GM12864 (cell line): ENCODE data around the gene EMC8.

Experiments used
- DNase-seq: peaks from one replicate; pipeline ENCODE4 v3.0.0-alpha.2; 2011; ENCODE audit warnings: low read depth
- H3K4me3 ChIP-seq: 2 replicates; pipeline ENCODE4 v1.5.1; 2011; ENCODE audit warnings: mild to moderate bottlenecking, low read depth, low read length, control low read depth
- TF ChIP-seq, protein P1 (sequence below): IDR thresholded peaks from 2 replicates; pipeline ENCODE4 v1.5.1; 2011; ENCODE audit warnings: low read depth, mild to moderate bottlenecking, moderate library complexity, low read length, control low read depth, inconsistent platforms; ENCODE audit errors: missing control alignments

The EMC8 gene

DNA sequence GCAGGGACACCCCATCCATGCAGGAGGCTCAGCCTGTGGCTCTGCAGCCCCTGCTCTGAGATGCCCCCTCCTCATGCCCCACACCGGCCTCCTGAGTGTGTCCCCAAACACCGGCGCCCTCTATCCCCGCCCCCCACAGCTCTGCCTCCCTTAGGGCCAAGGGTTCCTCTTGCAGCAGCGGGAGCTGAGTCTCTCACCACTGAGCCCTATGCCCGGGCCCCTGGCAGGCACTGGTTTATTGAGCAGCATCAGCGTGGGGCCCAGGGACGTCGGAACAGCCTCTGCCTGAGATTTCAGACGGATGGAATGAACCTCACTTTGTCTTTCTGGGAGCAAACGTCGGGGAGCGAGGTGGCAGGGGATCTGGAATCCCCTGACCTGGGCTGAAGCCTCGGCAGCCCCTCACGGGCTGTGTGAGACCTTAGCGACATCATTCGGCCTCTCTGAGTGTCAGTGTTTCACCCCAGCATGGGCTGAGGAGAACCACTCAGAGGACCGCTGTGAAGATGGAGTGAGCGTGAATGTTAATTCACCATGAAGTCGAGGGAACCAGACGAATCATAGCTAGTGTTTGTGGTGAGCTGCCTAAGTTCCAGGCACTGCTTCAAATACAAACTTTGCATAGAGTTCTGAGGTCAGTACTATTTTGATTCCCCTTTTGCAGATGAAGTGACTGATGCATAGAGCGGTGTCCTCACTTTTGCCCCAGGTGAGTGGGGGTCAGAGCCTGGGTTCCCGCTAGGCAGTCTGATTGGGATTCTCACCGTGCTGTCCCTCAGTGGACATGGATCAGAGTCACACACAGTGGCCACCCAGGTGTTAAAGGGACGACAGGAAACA lies 43.2 kb downstream of the EMC8 start:
- peak; percentile 72 for DNase-seq
- TF ChIP-seq, protein P1, sequence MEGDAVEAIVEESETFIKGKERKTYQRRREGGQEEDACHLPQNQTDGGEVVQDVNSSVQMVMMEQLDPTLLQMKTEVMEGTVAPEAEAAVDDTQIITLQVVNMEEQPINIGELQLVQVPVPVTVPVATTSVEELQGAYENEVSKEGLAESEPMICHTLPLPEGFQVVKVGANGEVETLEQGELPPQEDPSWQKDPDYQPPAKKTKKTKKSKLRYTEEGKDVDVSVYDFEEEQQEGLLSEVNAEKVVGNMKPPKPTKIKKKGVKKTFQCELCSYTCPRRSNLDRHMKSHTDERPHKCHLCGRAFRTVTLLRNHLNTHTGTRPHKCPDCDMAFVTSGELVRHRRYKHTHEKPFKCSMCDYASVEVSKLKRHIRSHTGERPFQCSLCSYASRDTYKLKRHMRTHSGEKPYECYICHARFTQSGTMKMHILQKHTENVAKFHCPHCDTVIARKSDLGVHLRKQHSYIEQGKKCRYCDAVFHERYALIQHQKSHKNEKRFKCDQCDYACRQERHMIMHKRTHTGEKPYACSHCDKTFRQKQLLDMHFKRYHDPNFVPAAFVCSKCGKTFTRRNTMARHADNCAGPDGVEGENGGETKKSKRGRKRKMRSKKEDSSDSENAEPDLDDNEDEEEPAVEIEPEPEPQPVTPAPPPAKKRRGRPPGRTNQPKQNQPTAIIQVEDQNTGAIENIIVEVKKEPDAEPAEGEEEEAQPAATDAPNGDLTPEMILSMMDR: no peak
- peak overlapping the region; percentile 27; the same call in 1 of the 2 replicates for H3K4me3 ChIP-seq

DNA sequence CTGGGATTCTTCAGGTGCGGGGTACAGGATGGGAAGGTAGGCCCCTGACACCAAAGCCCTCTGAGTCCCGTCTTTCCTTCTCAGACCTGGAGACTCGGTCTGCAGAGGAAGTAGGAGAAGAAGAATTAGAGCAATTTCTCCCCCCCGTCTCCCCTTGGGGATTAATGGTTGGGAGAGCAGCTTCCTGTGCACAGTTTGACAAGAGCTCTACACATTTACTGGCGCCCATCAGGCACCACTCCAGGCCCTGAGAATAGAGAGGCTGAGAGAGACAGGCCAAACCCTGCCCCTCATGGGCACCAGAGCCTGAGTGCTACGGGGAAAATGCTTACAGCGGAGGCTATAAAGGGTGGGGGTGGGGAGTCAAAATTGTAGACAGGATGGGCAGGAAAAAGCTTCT lies 44.9 kb downstream of the EMC8 start:
- TF ChIP-seq, protein P1: no peak
- no peak for DNase-seq
- H3K4me3 ChIP-seq: no peak overlapping the region

DNA sequence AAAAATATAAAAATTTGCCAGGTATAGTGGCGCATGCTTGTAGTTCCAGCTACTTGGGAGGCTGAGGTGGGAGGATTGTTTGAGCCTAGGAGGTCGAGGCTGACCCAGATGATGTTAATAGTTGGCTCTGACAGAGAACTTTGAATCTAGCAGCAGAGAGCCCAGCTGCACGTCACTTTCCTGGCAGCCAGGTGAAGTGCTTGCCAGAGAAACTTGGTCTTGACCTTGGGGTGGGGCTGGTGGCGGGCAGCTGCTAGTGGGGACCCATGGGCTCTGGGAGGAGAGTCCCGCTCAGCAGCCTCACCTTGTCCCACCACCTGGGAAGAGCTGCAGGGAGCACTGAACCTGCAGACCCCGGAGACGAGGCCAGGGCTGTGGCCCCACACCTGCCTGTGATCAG lies 45.4 kb downstream of the EMC8 start:
- DNase-seq: no peak
- TF ChIP-seq, protein P1: no peak
- H3K4me3 ChIP-seq: no peak overlapping the region

DNA sequence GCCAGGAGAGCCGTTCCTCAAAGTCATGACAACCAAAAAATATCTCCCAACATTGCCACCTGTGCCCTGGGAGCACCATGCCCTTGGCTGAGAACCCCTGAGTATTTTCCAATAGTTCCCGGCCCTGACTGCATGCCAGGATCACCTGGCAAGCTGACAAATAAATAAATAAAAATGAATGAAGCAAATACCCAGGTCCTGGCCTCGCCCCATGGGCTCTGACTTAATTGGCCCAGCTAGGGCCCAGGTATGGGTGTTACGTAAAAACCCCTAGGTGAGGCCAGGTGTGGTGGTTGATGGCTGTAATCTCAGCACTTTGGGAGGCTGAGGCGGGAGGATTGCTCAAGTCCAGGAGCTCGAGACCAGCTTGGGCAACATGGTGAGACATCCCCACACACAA lies 45.8 kb downstream of the EMC8 start:
- TF ChIP-seq, protein P1: no peak
- H3K4me3 ChIP-seq: no peak overlapping the region
- DNase-seq: no peak

DNA sequence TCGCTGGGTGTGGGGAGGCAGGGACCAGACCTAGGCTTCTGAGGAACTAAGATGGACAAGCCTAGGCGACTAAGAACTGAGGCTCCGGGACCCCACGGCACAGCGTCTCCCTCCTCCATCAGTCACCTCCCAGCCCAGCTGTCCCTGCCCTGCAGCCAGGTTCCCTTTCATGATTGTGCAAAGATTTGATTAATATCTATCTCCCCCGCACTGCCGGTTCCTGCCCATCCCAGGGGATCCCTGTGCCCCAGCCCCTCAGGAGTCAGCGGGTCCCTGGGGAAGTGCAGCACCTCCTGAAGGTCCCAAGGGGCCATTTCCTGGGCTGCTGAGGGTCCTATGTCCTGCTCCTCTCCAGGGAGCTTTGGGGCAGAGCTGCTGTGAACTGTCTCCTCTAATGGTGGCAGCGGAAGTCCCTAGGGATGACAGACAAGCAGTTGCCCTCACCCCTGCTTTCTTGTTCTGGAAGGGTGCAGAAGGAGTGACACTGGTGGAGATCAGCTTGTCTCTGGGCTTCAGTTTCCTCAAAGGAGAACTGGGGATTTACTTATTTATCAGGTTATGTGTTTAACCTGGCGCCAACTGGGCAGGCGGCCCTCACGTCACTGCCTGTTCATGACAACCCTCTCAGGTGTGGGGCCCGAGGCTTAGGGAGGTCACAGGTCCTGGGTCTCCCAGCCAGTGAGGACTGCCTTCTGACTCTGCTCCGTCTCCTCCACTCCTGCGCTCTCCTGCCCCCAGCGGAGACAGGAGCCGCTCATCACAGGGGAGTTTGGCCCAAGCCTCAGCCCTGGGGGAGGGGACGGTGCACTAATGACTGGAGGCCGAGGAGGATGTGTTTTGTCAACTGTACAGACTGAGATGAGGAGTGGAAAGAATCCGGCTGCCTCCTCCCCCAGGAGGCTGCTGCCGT lies 46.6 kb downstream of the EMC8 start:
- peak overlapping the region; percentile 8; the same call in 1 of the 2 replicates for H3K4me3 ChIP-seq
- peak; percentile 60 for DNase-seq
- TF ChIP-seq, protein P1: peak; percentile 67

DNA sequence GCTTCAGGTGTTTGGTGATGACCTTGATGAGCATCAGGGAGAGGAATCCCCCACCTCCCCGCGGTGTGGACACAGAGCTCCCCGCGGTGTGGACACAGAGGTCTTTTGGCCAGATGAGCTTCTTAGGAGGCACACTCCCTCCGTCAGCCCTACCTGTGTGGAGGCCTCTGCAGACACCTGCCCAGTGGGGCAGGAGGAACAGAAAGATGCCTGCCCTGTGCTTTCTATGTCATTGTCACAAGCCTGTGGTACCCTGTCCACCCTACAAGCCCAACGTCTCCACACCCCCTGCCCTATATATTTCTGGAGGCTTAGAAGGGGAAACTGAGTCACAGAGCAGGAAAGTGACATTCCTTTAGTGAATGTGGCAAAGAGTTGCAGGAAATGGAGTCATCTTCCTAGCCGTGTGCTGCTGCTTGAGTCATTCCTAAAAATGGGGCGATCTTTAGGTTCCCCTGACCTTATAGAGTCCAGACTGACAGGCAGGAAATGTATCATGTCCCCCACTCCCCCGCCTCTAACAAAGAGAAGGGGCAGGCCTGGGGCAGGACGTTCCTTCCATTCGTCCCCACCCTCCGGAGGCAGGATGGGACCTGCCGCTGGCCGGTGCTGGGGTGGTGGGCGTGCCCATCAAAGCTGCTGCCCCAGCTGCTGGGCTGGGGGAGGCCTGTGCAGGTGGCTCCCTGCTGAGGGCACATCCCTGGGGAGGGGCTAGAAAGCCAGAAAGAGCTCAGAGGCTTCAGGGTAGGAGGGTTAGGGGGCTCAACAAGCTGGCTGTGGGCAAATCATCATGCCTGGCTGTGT lies 47.4 kb downstream of the EMC8 start:
- peak overlapping the region; percentile 68 for H3K4me3 ChIP-seq
- TF ChIP-seq, protein P1: no peak
- DNase-seq: no peak
